GM12874 (cell line): ENCODE results near the gene SCART1.

Experiments
- CTCF ChIP-seq: IDR thresholded peaks from 2 replicates; pipeline ENCODE4 v1.5.1; 2011; ENCODE audit warnings: low read depth, mild to moderate bottlenecking, control low read depth, low read length, moderate library complexity; ENCODE audit not compliant: insufficient read depth

SCART1 gene

GRCh38 chr10:133453516-133454203 lies at the start of gene SCART1:
SCART1 (plus strand) TSS chr10:133453945; CDS start chr10:133453998, 53 bp downstream.
- TF ChIP-seq CTCF: no peak

GRCh38 chr10:133405272-133405671 lies 48.5 kb upstream of the SCART1 start:
- TF ChIP-seq CTCF: no peak

- TF ChIP-seq CTCF: no peak
Measured at GRCh38 chr10:133405844-133406527, 47.8 kb upstream of the SCART1 start.

GRCh38 chr10:133411523-133412380 lies 42.0 kb upstream of the SCART1 start:
- TF ChIP-seq CTCF: no peak

- TF ChIP-seq CTCF: no peak
Measured at GRCh38 chr10:133412381-133412711, 41.4 kb upstream of the SCART1 start.

GRCh38 chr10:133415752-133416151 lies 38.0 kb upstream of the SCART1 start:
- TF ChIP-seq CTCF: no peak

- TF ChIP-seq CTCF: no peak
Measured at GRCh38 chr10:133418289-133418993, 35.3 kb upstream of the SCART1 start.
